ENCODE results near the gene CAPSL.

CAPSL gene

GRCh38 chr5:35861718-35862117 lies 76.7 kb downstream of the CAPSL start:
- TF ChIP-seq TEAD4 (IDR thresholded peaks at IDR 0.05) (no peak), YY1 (IDR thresholded peaks at IDR 0.05; ENCODE audit: low read depth) (no peak), EP300 (IDR thresholded peaks at IDR 0.05; ENCODE audit: borderline replicate concordance) (no peak), FOXM1 (IDR thresholded peaks at IDR 0.05; ENCODE audit: borderline replicate concordance, low read depth) (no peak), CEBPB (IDR thresholded peaks at IDR 0.05) (no peak), NFIC (IDR thresholded peaks at IDR 0.05) (no peak), ZBTB7A (IDR thresholded peaks at IDR 0.05; ENCODE audit: low read depth) (no peak), CREB1 (IDR thresholded peaks at IDR 0.05; ENCODE audit: low read depth) (no peak), MAX (IDR thresholded peaks at IDR 0.05) (no peak), TAF1 (IDR thresholded peaks at IDR 0.05; ENCODE audit: low read depth) (no peak), TCF12 (IDR thresholded peaks at IDR 0.05; ENCODE audit: low read depth) (no peak), RAD21 (IDR thresholded peaks at IDR 0.05; ENCODE audit: low read depth) (no peak), EGR1 (IDR thresholded peaks at IDR 0.05) (no peak)
- TF ChIP-seq, protein P1, sequence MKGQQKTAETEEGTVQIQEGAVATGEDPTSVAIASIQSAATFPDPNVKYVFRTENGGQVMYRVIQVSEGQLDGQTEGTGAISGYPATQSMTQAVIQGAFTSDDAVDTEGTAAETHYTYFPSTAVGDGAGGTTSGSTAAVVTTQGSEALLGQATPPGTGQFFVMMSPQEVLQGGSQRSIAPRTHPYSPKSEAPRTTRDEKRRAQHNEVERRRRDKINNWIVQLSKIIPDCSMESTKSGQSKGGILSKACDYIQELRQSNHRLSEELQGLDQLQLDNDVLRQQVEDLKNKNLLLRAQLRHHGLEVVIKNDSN (IDR thresholded peaks at IDR 0.05) = no peak
- TF ChIP-seq, protein P2, sequence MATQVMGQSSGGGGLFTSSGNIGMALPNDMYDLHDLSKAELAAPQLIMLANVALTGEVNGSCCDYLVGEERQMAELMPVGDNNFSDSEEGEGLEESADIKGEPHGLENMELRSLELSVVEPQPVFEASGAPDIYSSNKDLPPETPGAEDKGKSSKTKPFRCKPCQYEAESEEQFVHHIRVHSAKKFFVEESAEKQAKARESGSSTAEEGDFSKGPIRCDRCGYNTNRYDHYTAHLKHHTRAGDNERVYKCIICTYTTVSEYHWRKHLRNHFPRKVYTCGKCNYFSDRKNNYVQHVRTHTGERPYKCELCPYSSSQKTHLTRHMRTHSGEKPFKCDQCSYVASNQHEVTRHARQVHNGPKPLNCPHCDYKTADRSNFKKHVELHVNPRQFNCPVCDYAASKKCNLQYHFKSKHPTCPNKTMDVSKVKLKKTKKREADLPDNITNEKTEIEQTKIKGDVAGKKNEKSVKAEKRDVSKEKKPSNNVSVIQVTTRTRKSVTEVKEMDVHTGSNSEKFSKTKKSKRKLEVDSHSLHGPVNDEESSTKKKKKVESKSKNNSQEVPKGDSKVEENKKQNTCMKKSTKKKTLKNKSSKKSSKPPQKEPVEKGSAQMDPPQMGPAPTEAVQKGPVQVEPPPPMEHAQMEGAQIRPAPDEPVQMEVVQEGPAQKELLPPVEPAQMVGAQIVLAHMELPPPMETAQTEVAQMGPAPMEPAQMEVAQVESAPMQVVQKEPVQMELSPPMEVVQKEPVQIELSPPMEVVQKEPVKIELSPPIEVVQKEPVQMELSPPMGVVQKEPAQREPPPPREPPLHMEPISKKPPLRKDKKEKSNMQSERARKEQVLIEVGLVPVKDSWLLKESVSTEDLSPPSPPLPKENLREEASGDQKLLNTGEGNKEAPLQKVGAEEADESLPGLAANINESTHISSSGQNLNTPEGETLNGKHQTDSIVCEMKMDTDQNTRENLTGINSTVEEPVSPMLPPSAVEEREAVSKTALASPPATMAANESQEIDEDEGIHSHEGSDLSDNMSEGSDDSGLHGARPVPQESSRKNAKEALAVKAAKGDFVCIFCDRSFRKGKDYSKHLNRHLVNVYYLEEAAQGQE (IDR thresholded peaks at IDR 0.05; ENCODE audit: low read depth) = no peak

DNA sequence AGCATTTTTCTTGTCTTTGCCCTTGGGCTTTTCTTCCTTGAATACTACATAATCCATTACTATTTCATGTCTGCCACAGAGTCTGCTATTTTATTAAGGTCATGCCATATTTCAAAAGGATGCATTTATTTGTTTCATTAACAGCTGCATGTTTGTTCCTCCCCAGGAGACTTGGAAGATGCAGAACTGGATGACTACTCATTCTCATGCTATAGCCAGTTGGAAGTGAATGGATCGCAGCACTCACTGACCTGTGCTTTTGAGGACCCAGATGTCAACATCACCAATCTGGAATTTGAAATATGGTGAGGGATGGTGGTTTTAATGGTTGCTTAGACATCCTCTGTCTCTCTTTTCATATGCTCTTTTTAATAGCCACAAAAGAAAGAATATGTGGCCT lies 77.7 kb downstream of the CAPSL start:
- TF ChIP-seq TCF12 (IDR thresholded peaks at IDR 0.05; ENCODE audit: low read depth) = no peak
- TF ChIP-seq NFIC (IDR thresholded peaks at IDR 0.05) = no peak
- TF ChIP-seq EGR1 (IDR thresholded peaks at IDR 0.05) = no peak
- no peak for TF ChIP-seq RAD21 (IDR thresholded peaks at IDR 0.05; ENCODE audit: low read depth)
- TF ChIP-seq TAF1 (IDR thresholded peaks at IDR 0.05; ENCODE audit: low read depth) = no peak
- no peak for TF ChIP-seq EP300 (IDR thresholded peaks at IDR 0.05; ENCODE audit: borderline replicate concordance)
- TF ChIP-seq MAX (IDR thresholded peaks at IDR 0.05) = no peak
- no peak for TF ChIP-seq YY1 (IDR thresholded peaks at IDR 0.05; ENCODE audit: low read depth)
- TF ChIP-seq, protein P1 (IDR thresholded peaks at IDR 0.05) = no peak
- no peak for TF ChIP-seq CEBPB (IDR thresholded peaks at IDR 0.05)
- TF ChIP-seq FOXM1 (IDR thresholded peaks at IDR 0.05; ENCODE audit: borderline replicate concordance, low read depth) = no peak
- no peak for TF ChIP-seq ZBTB7A (IDR thresholded peaks at IDR 0.05; ENCODE audit: low read depth)
- TF ChIP-seq, protein P2 (IDR thresholded peaks at IDR 0.05; ENCODE audit: low read depth) = no peak
- no peak for TF ChIP-seq CREB1 (IDR thresholded peaks at IDR 0.05; ENCODE audit: low read depth)
- no peak for TF ChIP-seq TEAD4 (IDR thresholded peaks at IDR 0.05)

- TF ChIP-seq CREB1 (IDR thresholded peaks at IDR 0.05; ENCODE audit: low read depth) (no peak), MAX (IDR thresholded peaks at IDR 0.05) (no peak), YY1 (IDR thresholded peaks at IDR 0.05; ENCODE audit: low read depth) (no peak), RAD21 (IDR thresholded peaks at IDR 0.05; ENCODE audit: low read depth) (no peak), ZBTB7A (IDR thresholded peaks at IDR 0.05; ENCODE audit: low read depth) (no peak), TAF1 (IDR thresholded peaks at IDR 0.05; ENCODE audit: low read depth) (no peak)
- TF ChIP-seq, protein P2 (IDR thresholded peaks at IDR 0.05; ENCODE audit: low read depth) = no peak
These were observed 79.2 kb downstream of the CAPSL start for GRCh38 chr5:35859101-35859661.

GRCh38 chr5:35857606-35858205 lies 80.7 kb downstream of the CAPSL start:
- TF ChIP-seq EGR1 (IDR thresholded peaks at IDR 0.05) = no peak
- TF ChIP-seq YY1 (IDR thresholded peaks at IDR 0.05; ENCODE audit: low read depth) = no peak
- no peak for TF ChIP-seq FOXM1 (IDR thresholded peaks at IDR 0.05; ENCODE audit: borderline replicate concordance, low read depth)
- no peak for TF ChIP-seq RAD21 (IDR thresholded peaks at IDR 0.05; ENCODE audit: low read depth)
- TF ChIP-seq NFIC (IDR thresholded peaks at IDR 0.05) = no peak
- no peak for TF ChIP-seq MAX (IDR thresholded peaks at IDR 0.05)
- TF ChIP-seq CEBPB (IDR thresholded peaks at IDR 0.05) = no peak
- no peak for TF ChIP-seq TCF12 (IDR thresholded peaks at IDR 0.05; ENCODE audit: low read depth)
- no peak; the same call in 1 of the 2 replicates for TF ChIP-seq TEAD4 (IDR thresholded peaks at IDR 0.05)
- no peak for TF ChIP-seq EP300 (IDR thresholded peaks at IDR 0.05; ENCODE audit: borderline replicate concordance)
